ENCODE results near the gene DCAF12.

The DCAF12 gene

GRCh38 chr9:34106110-34106509 is 20.4 kb downstream of the DCAF12 start:
- TF ChIP-seq ZNF837 (tag by site-specific recombination; IDR thresholded peaks at IDR 0.05) (no peak), ZNF398 (tag by site-specific recombination; IDR thresholded peaks at IDR 0.05) (no peak), ZNF473 (tag by site-specific recombination; IDR thresholded peaks at IDR 0.05) (no peak), YY1 (tag by site-specific recombination; IDR thresholded peaks at IDR 0.05) (no peak), ZNF585B (tag by site-specific recombination; IDR thresholded peaks at IDR 0.05) (no peak), ZSCAN23 (tag by site-specific recombination; IDR thresholded peaks at IDR 0.05) (no peak), ZFHX2 (tag by site-specific recombination; conservative IDR thresholded peaks at IDR 0.05) (no peak), ZNF274 (IDR thresholded peaks at IDR 0.05; ENCODE audit: low read length) (no peak), ZNF274 (tag by site-specific recombination; IDR thresholded peaks at IDR 0.05; ENCODE audit: borderline replicate concordance) (no peak), RBAK (tag by site-specific recombination; IDR thresholded peaks at IDR 0.05) (no peak), PBX3 (CRISPR knock-in tag; IDR thresholded peaks at IDR 0.05) (no peak), KLF10 (tag by site-specific recombination; IDR thresholded peaks at IDR 0.05) (no peak), ZNF433 (tag by site-specific recombination; IDR thresholded peaks at IDR 0.05; ENCODE audit: low read depth) (no peak), ZSCAN16 (tag by site-specific recombination; IDR thresholded peaks at IDR 0.05) (no peak), ZNF555 (tag by site-specific recombination; conservative IDR thresholded peaks at IDR 0.05) (no peak), ZNF596 (tag by site-specific recombination; IDR thresholded peaks at IDR 0.05) (no peak), ZNF701 (tag by site-specific recombination; IDR thresholded peaks at IDR 0.05) (no peak)
- no peak overlapping the region for H3K27ac ChIP-seq (ENCODE audit: extremely low read depth, low read depth, low read length)
- no peak overlapping the region for H3K4me3 ChIP-seq (ENCODE audit: low read depth, low read length)
- CTCF ChIA-PET, result interaction anchor here (0.6 to 1.7 kb wide), 2 partner anchors 32 to 329 kb away, joined by 3 to 14 read pairs; no protein-coding TSS in a partner anchor
- POLR2A ChIA-PET, result no interaction called here
- H3K36me3 ChIP-seq (ENCODE audit: control insufficient read depth in 2 of 2, insufficient read depth in 1 of 2, low read length in 2 of 2), result peaks cover 56 to 91% of the 10 kb centered on the region in 2 experiments
- no peaks in the 10 kb centered on the region for H3K9me3 ChIP-seq (ENCODE audit: control insufficient read depth, insufficient read depth, low read depth, low read length)
- no peaks in the 10 kb centered on the region for H3K4me1 ChIP-seq (ENCODE audit: control insufficient read depth, insufficient read depth, low read length)

- Histone ChIP-seq H3K4me3 (ENCODE audit: low read depth, low read length) (no peak overlapping the region), H3K27ac (ENCODE audit: extremely low read depth, low read depth, low read length) (no peak overlapping the region), H3K9me3 (ENCODE audit: control insufficient read depth, insufficient read depth, low read depth, low read length) (no peaks in the 10 kb centered on the region), H3K36me3 (ENCODE audit: control insufficient read depth in 2 of 2, insufficient read depth in 1 of 2, low read length in 2 of 2) (peaks cover 74 to 93% of the 10 kb centered on the region in 2 experiments), H3K4me1 (ENCODE audit: control insufficient read depth, insufficient read depth, low read length) (no peaks in the 10 kb centered on the region)
- ChIA-PET POLR2A (interaction anchor here (0.6 kb wide), 1 partner anchor 513 kb away, joined by 5 read pairs; no protein-coding TSS in a partner anchor), CTCF (interaction anchor here (0.6 to 0.7 kb wide), 2 partner anchors 30 to 236 kb away, joined by 4 read pairs; no protein-coding TSS in a partner anchor)
- TF ChIP-seq OVOL3 (tag by site-specific recombination; IDR thresholded peaks at IDR 0.05), result no peak
- TF ChIP-seq ZNF513 (tag by site-specific recombination; IDR thresholded peaks at IDR 0.05), result no peak
- no peak for TF ChIP-seq ZNF214 (tag by site-specific recombination; IDR thresholded peaks at IDR 0.05; ENCODE audit: borderline replicate concordance)
- TF ChIP-seq ZNF366 (tag by site-specific recombination; conservative IDR thresholded peaks at IDR 0.05), result no peak
- no peak for TF ChIP-seq ZNF701 (tag by site-specific recombination; IDR thresholded peaks at IDR 0.05)
- TF ChIP-seq ZFP41 (tag by site-specific recombination; IDR thresholded peaks at IDR 0.05; ENCODE audit: borderline replicate concordance), result no peak
- no peak for TF ChIP-seq ZNF114 (tag by site-specific recombination; IDR thresholded peaks at IDR 0.05)
- no peak for TF ChIP-seq ZNF707 (tag by site-specific recombination; IDR thresholded peaks at IDR 0.05)
- TF ChIP-seq ZSCAN18 (tag by site-specific recombination; IDR thresholded peaks at IDR 0.05), result no peak
- TF ChIP-seq ZNF830 (tag by site-specific recombination; IDR thresholded peaks at IDR 0.05; ENCODE audit: low read depth), result no peak
- TF ChIP-seq ZFP3 (tag by site-specific recombination; IDR thresholded peaks at IDR 0.05; ENCODE audit: low read depth), result no peak
- TF ChIP-seq ZSCAN30 (tag by site-specific recombination; IDR thresholded peaks at IDR 0.05), result no peak
- no peak for TF ChIP-seq ZNF16 (tag by site-specific recombination; IDR thresholded peaks at IDR 0.05; ENCODE audit: low read depth)
Observed at GRCh38 chr9:34102796-34103195, 23.7 kb downstream of the DCAF12 start.
